GM12878 (cell line): ENCODE data around the gene RDH16. TPM values are rescaled to one million over a fixed set of nuclear protein-coding genes. Genes with fewer than 3 reads are reported as not detected.

Source experiments
- ATAC-seq: fragments of 200-7000 bp; cut with Tn5 transposase; 3 replicates; pipeline ENCODE4 v1.9.1; 2020; ENCODE audit warnings: mild to moderate bottlenecking, moderate library complexity
- BruUV-seq: library from RNA; stranded (reverse); fragments of 400-500 nt; replicated peaks from 2 replicates; lab custom pipeline; 2021; lab: Mats Ljungman, UMichigan
- CTCF ChIA-PET: fragments of 300-600 bp; sonication (Branson Sonifier 250); formaldehyde crosslinking; extraction: SDS; loops from one replicate; lab custom pipeline; 2021; ENCODE audit warnings: inconsistent platforms; lab: Yijun Ruan, JAX
- POLR2A ChIA-PET: fragments of 350-600 bp; formaldehyde crosslinking; extraction: SDS; loops from one replicate; lab custom pipeline; 2021; ENCODE audit warnings: inconsistent platforms; lab: Charles Lee
- RAD21 ChIA-PET: fragments of 300-600 bp; sonication (Branson Sonifier 250); formaldehyde crosslinking; loops from one replicate; lab custom pipeline; 2023; ENCODE audit warnings: antibody characterized with exemption; ENCODE audit not compliant: unreplicated experiment; lab: Charles Lee
- SMC1A ChIA-PET: fragments of 300-600 bp; sonication (Branson Sonifier 250); formaldehyde crosslinking; loops from one replicate; lab custom pipeline; 2023; ENCODE audit not compliant: unreplicated experiment, uncharacterized antibody; lab: Charles Lee
- DNase-seq: peaks from one replicate; pipeline ENCODE4 v3.0.0-alpha.2; 2011; ENCODE audit warnings: low read depth, low spot score
- FAIRE-seq: peaks from 3 replicates; lab custom pipeline; 2011; peaks lifted over from hg19 to GRCh38; lab: Jason Lieb, UNC
- H2AFZ ChIP-seq: 2 replicates; pipeline ENCODE4 v1.6.0; 2011; ENCODE audit warnings: low read depth, low read length, control low read depth; ENCODE audit not compliant: control insufficient read depth
- H3K27ac ChIP-seq: 2 replicates; pipeline ENCODE4 v1.5.1; 2011; ENCODE audit warnings: control low read depth; ENCODE audit not compliant: control insufficient read depth, insufficient read depth
- H3K27me3 ChIP-seq, 2 experiments: replicated peaks in 1 of 2; 2 replicates each; pipeline versions ENCODE4 v1.6.0 to v1.6.1; 2011; ENCODE audit warnings: low read length in 1 of 2; ENCODE audit not compliant: control insufficient read depth in 2 of 2, insufficient read depth in 2 of 2
- H3K36me3 ChIP-seq, 2 experiments: 2 replicates each; pipeline ENCODE4 v1.5.1; 2011; ENCODE audit warnings: low read length in 1 of 2; ENCODE audit not compliant: control insufficient read depth in 2 of 2, insufficient read depth in 2 of 2
- H3K4me1 ChIP-seq: 2 replicates; pipeline ENCODE4 v1.6.1; 2011; ENCODE audit warnings: mild to moderate bottlenecking, low read length, moderate library complexity, mixed read lengths; ENCODE audit not compliant: control insufficient read depth, insufficient read depth
- H3K4me2 ChIP-seq: 2 replicates; pipeline ENCODE4 v1.6.0; 2011; ENCODE audit warnings: control low read depth; ENCODE audit not compliant: control insufficient read depth, insufficient read depth
- H3K4me3 ChIP-seq: fragments of 200-600 bp; sonication (generic); 2 replicates; pipeline ENCODE4 v1.5.1; 2016
- H3K79me2 ChIP-seq: 2 replicates; pipeline ENCODE4 v1.6.0; 2011; ENCODE audit warnings: low read length; ENCODE audit not compliant: control insufficient read depth, insufficient read depth
- H3K9ac ChIP-seq: 2 replicates; pipeline ENCODE4 v1.8.0; 2011; ENCODE audit warnings: low read length, control low read depth, mixed read lengths; ENCODE audit not compliant: control insufficient read depth, insufficient read depth
- H3K9me3 ChIP-seq: replicated peaks from 3 replicates; pipeline ENCODE4 v1.5.1; 2011; ENCODE audit warnings: mild to moderate bottlenecking, low read length; ENCODE audit not compliant: control insufficient read depth, insufficient read depth
- H4K20me1 ChIP-seq: 2 replicates; pipeline ENCODE4 v1.6.0; 2011; ENCODE audit not compliant: control insufficient read depth, insufficient read depth
- CBFB ChIP-seq: IDR thresholded peaks from 2 replicates; pipeline ENCODE4 v1.6.1; 2016; ENCODE audit warnings: antibody characterized with exemption, low read depth
- IKZF2 ChIP-seq, 2 experiments: fragments of 450-650 bp; IDR thresholded peaks; 2 replicates each; pipeline ENCODE4 v1.6.1; 2017; ENCODE audit warnings: mild to moderate bottlenecking in 2 of 2, moderate library complexity in 2 of 2
- IRF5 ChIP-seq: fragments of 450-650 bp; IDR thresholded peaks from 2 replicates; pipeline ENCODE4 v1.6.1; 2017; ENCODE audit warnings: borderline replicate concordance
- KAT2A ChIP-seq: conservative IDR thresholded peaks from 2 replicates; pipeline ENCODE4 v1.6.1; 2011; ENCODE audit warnings: low read depth, low read length; ENCODE audit not compliant: control insufficient read depth
- PRDM15 ChIP-seq: fragments of 450-650 bp; formaldehyde crosslinking; IDR thresholded peaks from 2 replicates; pipeline ENCODE4 v1.4.0; 2020; ENCODE audit warnings: mild to moderate bottlenecking, moderate library complexity
- RFX5 ChIP-seq: IDR thresholded peaks from 2 replicates; pipeline ENCODE4 v1.6.1; 2011; ENCODE audit warnings: low read depth, low read length, improper control_type of control experiment
- TBL1XR1 ChIP-seq: IDR thresholded peaks from 2 replicates; pipeline ENCODE4 v1.6.1; 2012; ENCODE audit warnings: low read depth, low read length, improper control_type of control experiment
- ZBTB4 ChIP-seq: fragments of 450-650 bp; formaldehyde crosslinking; IDR thresholded peaks from 2 replicates; pipeline ENCODE4 v1.4.0; 2022; ENCODE audit warnings: mild to moderate bottlenecking, moderate library complexity
- ZNF217 ChIP-seq: fragments of 450-650 bp; IDR thresholded peaks from 2 replicates; pipeline ENCODE4 v1.6.1; 2017; ENCODE audit warnings: antibody characterized with exemption, mild to moderate bottlenecking
- WGBS: methylation state at CpG from one replicate; pipeline ENCODE4 v1.1.6; 2016; ENCODE audit warnings: low lambda C conversion rate; ENCODE audit not compliant: insufficient replicate concordance, insufficient coverage; ENCODE audit errors: missing lambda C conversion rate; 5-methylcytosine and 5-hydroxymethylcytosine counted together
- in situ Hi-C: fragments of 300-500 bp; cut with MboI; formaldehyde crosslinking; loops from 9 replicates; pipeline ENCODE4 v1.14.3; 2018; ENCODE audit warnings: mixed read lengths
- intact Hi-C: fragments of 100-400 bp; cut with micrococcal nuclease; formaldehyde crosslinking; loops from one replicate; pipeline ENCODE4 v1.14.2; 2022; ENCODE audit not compliant: unreplicated experiment
- polyA plus RNA-seq, 11 experiments: library from polyadenylated mRNA; depleted of rRNA in 4 of 11; unstranded in 6 of 11; stranded (reverse) in 5 of 11; fragments of >200 nt; fragmentation: Nextera tagmentation in 4 of 11; fragmentation: Illumina TruSeq in 1 of 11; extraction: Ambion mirVana in 4 of 11; extraction: Trizol in 1 of 11; gene quantifications; 1 replicate in 1 of 11; 2 replicates in 10 of 11; pipeline versions ENCODE4 v1.2.1 to v1.2.3, GENCODE V29; 2011 to 2016; ENCODE audit warnings: inconsistent platforms in 2 of 11, missing spikeins in 2 of 11, low read depth in 1 of 11
- total RNA-seq, 4 experiments: library from RNA; depleted of rRNA in 3 of 4; stranded (reverse); fragments of >200 nt in 3 of 4; fragmentation: Illumina TruSeq in 1 of 4; extraction: Trizol in 1 of 4; gene quantifications; 2 replicates each; pipeline versions ENCODE4 v1.2.1 to v1.2.3, GENCODE V29; 2013 to 2021
- TF ChIP-seq, protein P1 (sequence below): IDR thresholded peaks from 2 replicates; pipeline ENCODE4 v1.6.1; 2011; ENCODE audit warnings: low read depth, mild to moderate bottlenecking, low read length, moderate library complexity, borderline replicate concordance; ENCODE audit errors: extremely low read depth

The RDH16 gene
- total and polyA plus RNA-seq, 10 of the 15 experiments (the other 5 are each of a cell fraction or from before 2014, with no cell fraction given): 0.04 to 0.31 (median 0.06) TPM

DNA sequence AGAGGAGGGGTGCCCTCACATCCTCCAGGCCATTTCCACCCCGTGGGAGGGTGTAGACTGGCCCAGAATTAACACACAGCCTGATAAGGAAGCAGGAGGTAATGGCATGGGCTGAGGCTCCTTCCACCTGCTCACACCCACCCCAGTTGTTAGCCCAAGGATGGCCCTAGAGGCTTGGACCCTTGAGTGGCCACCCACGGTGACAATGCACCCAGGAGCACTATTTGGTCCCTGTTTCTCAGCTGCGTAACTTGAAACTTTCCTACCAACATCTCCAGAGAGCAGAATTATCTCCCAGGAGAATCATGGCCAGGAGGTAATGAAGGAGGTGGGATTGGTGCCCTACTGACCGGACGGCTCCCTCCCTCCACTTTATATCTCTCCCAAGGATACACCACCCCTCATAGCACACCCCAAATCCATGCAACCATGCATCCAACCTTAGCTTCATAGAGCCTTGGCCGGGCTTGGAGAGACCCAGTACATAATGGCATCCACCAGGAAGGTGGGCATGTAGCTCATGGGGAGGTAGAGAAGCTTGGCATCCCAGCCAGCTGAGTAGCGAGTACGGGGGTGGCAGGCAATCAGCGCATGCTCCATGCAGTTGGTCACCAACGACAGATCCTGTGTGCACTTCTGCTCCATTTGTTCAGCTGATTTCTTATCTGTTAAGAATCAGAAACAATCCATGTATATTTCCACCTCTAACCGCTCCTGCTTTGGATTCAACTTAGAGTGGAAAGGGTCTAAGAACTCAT, 5.6 kb downstream of the RDH16 start:
- Histone ChIP-seq H3K4me3 (no peak overlapping the region), H3K27ac (no peak overlapping the region), H3K4me2 (no peak overlapping the region), H4K20me1 (no peaks in the 10 kb centered on the region), H3K4me1 (no peaks in the 10 kb centered on the region), H3K79me2 (no peaks in the 10 kb centered on the region), H3K9me3 (no peaks in the 10 kb centered on the region), H3K9ac (no peak overlapping the region), H3K36me3 (no peaks in the 10 kb centered on the region), H2AFZ (no peak overlapping the region), H3K27me3 (no peaks in the 10 kb centered on the region; a peak in 2 of 4 replicates)
- in situ Hi-C loops: no loop called here
- TF ChIP-seq PRDM15 (CRISPR knock-in tag): no peak
- no peak for TF ChIP-seq TBL1XR1
- TF ChIP-seq, protein P1, sequence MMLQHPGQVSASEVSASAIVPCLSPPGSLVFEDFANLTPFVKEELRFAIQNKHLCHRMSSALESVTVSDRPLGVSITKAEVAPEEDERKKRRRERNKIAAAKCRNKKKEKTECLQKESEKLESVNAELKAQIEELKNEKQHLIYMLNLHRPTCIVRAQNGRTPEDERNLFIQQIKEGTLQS: no peak
- TF ChIP-seq KAT2A: no peak
- no peak for TF ChIP-seq IRF5
- no peak for TF ChIP-seq RFX5
- no peak for TF ChIP-seq ZNF217
- no peak for TF ChIP-seq IKZF2 (IDR thresholded peaks at IDR 0.05)
- TF ChIP-seq CBFB: no peak
- no peak for TF ChIP-seq ZBTB4 (CRISPR knock-in tag)
- WGBS: 38% methylated on average over 11 of the region's 11 CpGs
- BruUV-seq: no TSS peak
- no peak for DNase-seq
- ChIA-PET SMC1A (no interaction called here), RAD21 (no interaction called here), CTCF (interaction anchor here (0.5 kb wide), 1 partner anchor 99 kb away, joined by 3 read pairs; no protein-coding TSS in a partner anchor), POLR2A (no interaction called here)
- no peak for FAIRE-seq
- intact Hi-C loops: no loop called here
- no peak for ATAC-seq
